HG02678 (cell line): ENCODE data around the gene CYTIP.

Experiments
- ATAC-seq: cut with Tn5 transposase; IDR thresholded peaks from one replicate; pipeline ENCODE4 v1.9.1; 2021; ENCODE audit warnings: mild to moderate bottlenecking, moderate library complexity; ENCODE audit not compliant: unreplicated experiment

CYTIP gene

GRCh38 chr2:157465554-157465953, 21.7 kb upstream of the CYTIP start:
- no peak for ATAC-seq

GRCh38 chr2:157463002-157463401, 19.1 kb upstream of the CYTIP start:
- ATAC-seq, result no peak

- no peak for ATAC-seq
Observed at GRCh38 chr2:157460897-157461296, 17.0 kb upstream of the CYTIP start.

GRCh38 chr2:157460384-157460837, 16.5 kb upstream of the CYTIP start:
- ATAC-seq, result no peak

- no peak for ATAC-seq
Observed at GRCh38 chr2:157459486-157459885, 15.6 kb upstream of the CYTIP start.

- ATAC-seq, result no peak
Observed at GRCh38 chr2:157447741-157448140, 3.9 kb upstream of the CYTIP start.

- ATAC-seq, result no peak
Observed at GRCh38 chr2:157447031-157447430, 3.1 kb upstream of the CYTIP start.

- peak; percentile 30 for ATAC-seq
Observed at GRCh38 chr2:157444641-157445040, 752 bp upstream of the CYTIP start.

- peak; percentile 8 for ATAC-seq
Observed at GRCh38 chr2:157443090-157443489, 799 bp downstream of the CYTIP start.

- no peak for ATAC-seq
Observed at GRCh38 chr2:157442636-157443035, 1.3 kb downstream of the CYTIP start.

GRCh38 chr2:157442191-157442590, 1.7 kb downstream of the CYTIP start:
- ATAC-seq, result no peak

- ATAC-seq, result peak; percentile 46
Observed at GRCh38 chr2:157441072-157441454, 2.8 kb downstream of the CYTIP start.

GRCh38 chr2:157440404-157441071, 3.4 kb downstream of the CYTIP start:
- ATAC-seq, result no peak

GRCh38 chr2:157439824-157440186, 4.1 kb downstream of the CYTIP start:
- ATAC-seq, result peak; percentile 40

- ATAC-seq, result peak; percentile 14
Observed at GRCh38 chr2:157438863-157439823, 4.7 kb downstream of the CYTIP start.

GRCh38 chr2:157433394-157433793, 10.5 kb downstream of the CYTIP start:
- no peak for ATAC-seq

GRCh38 chr2:157432475-157433106, 11.3 kb downstream of the CYTIP start:
- no peak for ATAC-seq

- no peak for ATAC-seq
Observed at GRCh38 chr2:157431176-157431575, 12.7 kb downstream of the CYTIP start.

GRCh38 chr2:157428500-157429175, 15.3 kb downstream of the CYTIP start:
- no peak for ATAC-seq

GRCh38 chr2:157427922-157428303, 16.0 kb downstream of the CYTIP start:
- ATAC-seq, result no peak
